Kidney tubule cell (primary cell): ENCODE measurements around the gene PRTG.
"Not testable (repeated sequence)": the region's sequence is repeated elsewhere in the genome, so short reads cannot be mapped to it uniquely, and the experiment has no call there.

ENCODE experiments used
- DNase-seq: peaks from one replicate; pipeline ENCODE4 v3.0.0-alpha.2; 2018; ENCODE audit warnings: low spot score

PRTG gene

GRCh38 chr15:55633731-55634130 lies 109.2 kb downstream of the PRTG start:
- no peak for DNase-seq

DNA sequence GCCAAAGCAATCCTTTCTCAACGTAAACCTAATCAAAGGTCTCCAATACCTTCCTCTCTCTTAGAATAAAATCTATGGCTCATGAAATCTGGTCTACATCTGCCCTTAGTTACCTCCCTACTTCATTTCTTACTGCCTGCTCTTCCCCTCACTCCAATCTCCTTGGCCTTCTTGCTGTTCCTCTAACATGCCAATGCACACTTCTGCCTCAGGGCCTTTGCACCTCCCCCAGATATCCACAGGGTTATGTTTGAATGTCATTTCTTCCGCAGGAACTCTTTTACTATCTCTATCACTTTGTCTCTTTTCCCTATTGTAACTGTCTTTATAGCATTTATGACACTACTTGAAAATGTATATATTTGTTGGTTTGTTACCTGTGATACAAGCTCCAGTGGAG lies 110.5 kb downstream of the PRTG start:
- DNase-seq, result no peak

DNA sequence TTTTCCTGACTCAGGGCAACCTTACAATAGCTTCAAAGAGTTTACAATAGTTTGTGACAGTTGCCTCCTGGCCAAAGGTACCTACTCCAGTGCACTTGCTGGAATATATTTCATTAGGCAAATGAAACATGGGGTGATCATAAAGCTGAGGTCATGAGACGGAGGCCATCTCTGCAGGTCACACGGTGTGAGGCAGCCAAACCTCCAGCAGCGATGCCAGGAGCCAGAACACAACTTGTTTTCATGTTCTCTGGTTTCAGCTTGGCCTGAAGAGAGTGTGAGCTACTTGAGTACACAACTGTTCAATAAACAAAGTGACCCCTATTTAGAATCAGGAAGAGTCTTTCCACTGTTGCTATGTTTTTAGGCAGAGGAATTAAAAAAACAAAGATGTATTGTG lies 112.1 kb downstream of the PRTG start:
- DNase-seq, result no peak

- no peak for DNase-seq
Observed at GRCh38 chr15:55628369-55628730, 114.6 kb downstream of the PRTG start.

DNA sequence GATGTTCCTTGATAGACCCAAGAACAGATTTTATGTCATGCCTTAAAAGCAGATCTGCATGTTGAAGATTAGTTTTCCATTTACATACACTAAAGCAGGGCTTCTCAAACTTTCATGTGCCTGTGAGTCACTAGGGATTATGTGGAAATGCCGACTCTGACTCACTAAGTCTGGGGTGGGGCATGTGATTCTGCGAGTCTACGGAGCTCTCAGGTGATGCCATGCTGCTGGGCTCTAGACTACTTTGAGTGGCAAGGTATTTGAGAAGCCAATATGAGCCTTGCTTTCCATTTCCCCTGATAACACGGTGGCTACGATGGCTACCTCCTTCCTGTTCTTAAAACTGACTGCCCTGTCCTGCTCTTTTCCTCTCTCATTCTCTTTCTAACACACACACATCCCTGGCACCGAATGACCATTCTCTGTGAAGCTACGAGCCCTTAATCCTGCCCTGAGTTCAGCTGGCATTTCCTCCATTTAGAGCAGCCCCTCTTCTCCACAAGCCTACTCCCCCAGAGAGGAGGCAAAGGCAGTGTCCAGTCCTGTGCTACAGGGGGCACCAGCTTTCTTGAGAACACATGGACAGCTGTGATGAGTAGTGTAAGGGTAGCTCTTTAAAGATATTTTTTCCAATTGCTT lies 115.1 kb downstream of the PRTG start:
- DNase-seq, result peak; percentile 87

DNA sequence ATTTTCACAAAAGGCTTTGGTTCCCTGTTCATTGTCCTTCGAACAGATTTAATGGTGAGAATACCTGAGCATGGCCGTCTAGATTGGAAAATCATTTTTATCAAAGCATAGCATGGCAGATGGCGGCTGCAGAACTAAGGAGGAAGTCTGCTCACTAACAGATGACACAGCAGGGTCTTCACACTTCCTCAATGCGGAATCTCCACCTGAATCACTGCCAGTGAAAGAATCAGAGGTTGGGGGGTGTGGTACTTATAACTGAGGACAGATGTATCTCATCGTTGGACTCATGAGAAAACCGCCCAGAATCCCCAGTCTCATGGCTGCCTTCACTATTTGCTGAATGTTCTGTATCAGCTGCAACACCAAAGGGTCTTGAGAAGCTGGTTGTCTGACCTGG lies 123.2 kb downstream of the PRTG start:
- DNase-seq, result no peak

DNA sequence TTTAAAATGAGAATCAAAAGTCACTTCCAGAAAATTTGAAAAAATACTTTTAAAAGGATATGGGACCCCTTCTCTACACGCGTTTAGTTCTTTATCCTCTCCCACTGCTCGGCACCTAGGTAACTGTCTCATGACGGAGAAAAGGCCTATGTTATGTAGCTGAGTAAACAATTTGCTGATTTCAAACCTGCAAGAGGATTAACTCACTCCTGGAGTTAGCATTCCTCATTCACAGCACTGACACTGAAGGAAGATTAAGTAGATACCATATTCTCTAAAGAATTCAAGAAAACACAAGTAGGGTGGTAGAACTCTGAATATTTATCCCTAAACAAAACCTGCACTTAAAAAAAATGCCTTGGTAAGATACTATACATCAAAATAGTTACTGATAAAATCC lies 124.6 kb downstream of the PRTG start:
- DNase-seq, result no peak

- DNase-seq, result no peak
Observed at GRCh38 chr15:55615445-55615844, 127.5 kb downstream of the PRTG start.

DNA sequence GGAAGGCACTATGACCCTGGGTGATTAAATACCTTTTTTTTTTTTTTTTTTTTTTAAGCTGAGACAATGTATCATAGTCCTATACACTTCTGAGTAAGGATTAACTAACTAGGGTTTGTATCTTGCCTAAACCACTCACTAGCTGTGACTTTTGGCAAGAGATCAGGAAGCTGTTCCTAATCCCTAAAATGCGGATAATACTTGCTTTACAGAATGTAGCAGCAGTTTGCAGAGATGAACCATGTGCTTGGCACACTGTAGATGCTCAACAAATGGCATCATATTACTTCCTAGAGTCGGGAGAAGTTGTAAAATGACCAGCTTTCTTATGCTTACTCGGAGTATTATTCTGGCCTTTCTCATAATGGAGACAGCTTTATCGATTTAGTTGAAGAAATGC lies 129.2 kb downstream of the PRTG start:
- DNase-seq, result no peak

DNA sequence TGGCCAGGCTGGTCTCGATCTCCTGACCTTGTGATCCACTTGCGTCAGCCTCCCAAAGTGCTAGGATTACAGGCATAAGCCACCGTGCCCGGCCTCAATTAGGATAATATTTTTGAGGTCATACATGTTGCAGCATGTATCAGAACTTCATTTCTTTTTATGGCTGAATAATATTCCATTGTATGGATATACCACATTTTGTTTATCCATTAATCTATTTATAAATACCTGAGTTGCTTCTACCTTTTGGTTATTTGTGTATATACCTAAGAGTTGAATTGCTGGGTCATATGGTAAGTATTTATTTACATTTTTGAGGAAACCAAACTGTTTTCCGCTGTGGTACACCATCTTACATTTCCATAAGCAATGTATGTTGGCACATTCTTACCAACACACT lies 136.7 kb downstream of the PRTG start:
- DNase-seq, result no peak

DNA sequence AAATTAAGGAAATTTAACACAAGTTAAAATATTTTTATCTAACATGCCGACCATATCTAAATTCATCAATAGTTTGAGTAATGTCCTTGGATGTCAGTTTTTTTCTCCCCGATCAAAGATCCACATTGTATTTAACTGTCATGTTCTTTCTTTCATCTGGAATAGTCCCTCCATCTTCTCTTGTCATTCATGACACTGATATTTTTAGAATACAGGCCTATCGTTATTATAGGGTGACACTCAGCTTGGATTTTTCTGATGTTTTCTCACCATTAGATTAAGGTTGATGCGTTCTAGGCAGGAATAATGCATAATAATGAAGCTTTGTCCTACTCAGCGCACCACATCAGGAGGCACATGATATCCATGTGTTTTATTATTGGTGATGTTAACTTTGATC lies 141.6 kb downstream of the PRTG start:
- DNase-seq, result no peak

GRCh38 chr15:55599439-55599838 lies 143.5 kb downstream of the PRTG start:
- no peak for DNase-seq

DNA sequence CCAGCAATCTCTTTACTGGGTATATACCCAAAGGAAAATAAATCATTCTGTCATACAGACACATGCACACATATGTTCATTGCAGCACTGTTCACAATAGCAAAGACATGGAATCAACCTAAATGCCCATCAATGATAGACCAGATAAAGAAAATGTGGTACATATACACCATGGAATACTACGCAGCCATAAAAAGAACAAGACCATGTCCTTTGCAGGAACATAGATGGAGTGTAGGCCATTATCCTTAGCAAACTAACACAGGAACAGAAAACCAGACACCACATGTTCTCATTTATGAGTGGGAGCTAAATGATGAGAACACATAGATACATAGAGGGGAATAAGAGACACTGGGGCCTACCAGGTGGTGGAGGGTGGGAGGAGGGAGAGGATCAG lies 149.9 kb downstream of the PRTG start:
- DNase-seq, result not testable (repeated sequence)

DNA sequence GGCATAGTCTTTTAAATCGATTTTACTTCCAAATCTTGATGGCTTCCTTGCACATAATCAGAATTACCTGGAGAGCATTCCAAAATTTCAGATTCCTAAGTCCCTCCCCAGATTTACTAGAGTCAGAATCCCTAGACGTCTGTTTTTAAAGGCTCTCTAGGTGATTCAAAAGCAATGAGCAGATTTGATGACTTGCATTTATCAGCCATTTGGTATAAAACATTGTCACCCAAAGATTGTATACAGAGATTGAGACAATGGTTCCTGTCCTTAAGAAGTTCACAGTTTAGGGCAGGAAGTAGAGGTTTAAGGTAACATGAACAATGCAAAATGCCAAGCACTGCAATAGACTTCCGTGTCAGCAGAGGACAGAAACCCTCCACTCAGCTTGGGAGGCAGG lies 152.2 kb downstream of the PRTG start:
- DNase-seq, result no peak

DNA sequence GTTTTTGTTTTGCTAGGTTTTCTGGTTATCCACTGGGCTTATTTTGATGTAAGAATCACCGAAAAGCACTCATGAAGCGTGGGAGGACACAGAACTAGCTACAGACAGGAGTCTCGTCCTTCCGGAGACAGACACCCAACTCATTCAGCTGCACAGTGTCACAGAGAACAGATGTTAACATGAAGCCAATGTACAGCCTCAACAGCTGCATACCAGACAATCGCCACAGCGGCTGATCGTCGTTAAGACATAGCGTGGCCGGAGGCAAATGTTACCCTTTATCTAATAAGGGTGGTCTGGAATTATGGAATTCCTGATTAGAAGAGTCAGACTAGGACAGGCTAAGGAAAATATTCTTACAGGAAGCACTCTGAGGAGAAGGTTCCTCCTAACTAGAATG lies 153.7 kb downstream of the PRTG start:
- no peak for DNase-seq

- DNase-seq, result no peak
Observed at GRCh38 chr15:55588815-55589115, 154.2 kb downstream of the PRTG start.

- DNase-seq, result peak; percentile 63
Observed at GRCh38 chr15:55588070-55588814, 154.7 kb downstream of the PRTG start, which contains the start of gene PYGO1. Gene PYGO1, minus strand, starts transcription at chr15:55588345. Its CDS starts 462 bp downstream, at chr15:55587883.

DNA sequence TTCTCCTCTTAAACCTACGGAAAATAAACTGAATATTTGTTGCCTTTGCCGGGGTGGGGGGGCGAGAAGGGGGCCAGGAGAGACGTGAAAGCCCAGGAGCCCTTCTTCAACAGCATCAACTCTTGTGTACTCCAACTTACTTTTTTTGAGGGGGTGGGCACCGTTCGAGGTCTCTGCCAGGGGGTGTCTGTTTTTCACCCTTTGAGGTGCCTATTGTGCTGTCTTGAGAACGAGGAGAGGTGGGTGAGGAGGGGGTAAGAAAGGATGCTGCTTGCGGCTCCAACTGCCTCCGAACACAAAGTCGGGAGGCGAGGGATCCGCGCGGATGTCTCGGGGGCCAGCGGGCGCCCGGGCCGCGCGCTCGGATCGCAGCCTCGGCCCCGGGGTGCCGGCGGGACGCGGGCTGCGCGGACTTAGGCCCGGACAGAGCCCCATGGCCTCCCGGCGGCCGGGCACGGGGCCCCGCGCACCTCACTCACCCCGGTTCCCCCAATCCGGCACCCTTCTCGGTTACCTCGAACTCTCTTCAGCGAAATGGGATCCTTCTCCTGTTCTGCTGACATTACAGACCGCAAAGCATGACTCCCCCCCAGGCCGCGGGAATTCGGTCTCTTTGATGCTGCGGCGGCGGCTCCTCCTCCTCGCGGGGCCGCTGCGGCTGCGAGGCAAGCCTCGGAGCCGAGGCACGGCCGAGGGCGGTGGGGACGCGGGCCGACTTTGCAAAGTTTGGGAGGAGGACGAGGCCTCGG lies 155.5 kb downstream of the PRTG start:
- DNase-seq, result peak; percentile 46

DNA sequence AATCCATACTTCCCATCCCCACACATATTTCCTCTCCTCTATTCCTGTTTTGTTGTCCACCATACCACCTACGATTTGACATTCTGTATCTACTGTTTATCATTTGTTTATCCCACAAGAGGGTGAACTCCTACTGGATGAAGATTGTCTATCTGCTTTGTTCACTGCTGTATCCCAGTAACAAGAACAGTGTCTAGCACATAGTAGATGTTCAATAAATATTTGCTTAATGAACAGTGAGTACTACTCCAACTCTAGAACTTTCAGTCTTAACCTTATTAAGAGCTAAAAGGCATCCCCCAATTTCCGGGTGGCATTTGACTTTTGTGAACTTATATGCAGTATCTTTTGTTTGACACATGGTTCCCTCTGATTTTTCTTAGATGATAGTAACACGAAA lies 156.1 kb downstream of the PRTG start:
- no peak for DNase-seq

GRCh38 chr15:55576943-55577342 lies 166.0 kb downstream of the PRTG start:
- DNase-seq, result no peak

- DNase-seq, result no peak
Observed at GRCh38 chr15:55574096-55574495, 168.9 kb downstream of the PRTG start.

DNA sequence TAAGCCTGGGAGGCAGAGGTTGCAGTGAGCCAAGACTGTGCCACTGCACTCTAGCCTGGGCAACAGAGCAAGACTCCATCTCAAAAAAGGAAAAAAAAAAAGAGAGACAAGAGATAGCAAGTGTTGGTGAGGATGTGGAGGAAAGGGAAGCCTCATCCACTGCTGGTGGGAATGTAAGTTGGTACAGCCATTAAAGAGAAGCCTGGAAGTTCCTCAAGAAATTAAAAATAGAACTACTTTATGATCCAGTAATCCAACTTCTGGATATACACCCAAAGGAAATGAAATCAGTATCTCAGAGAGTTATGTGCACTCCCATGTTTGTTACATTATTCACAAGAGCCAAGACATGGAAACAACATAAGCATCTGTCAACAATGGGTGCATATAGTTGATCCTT lies 169.7 kb downstream of the PRTG start:
- DNase-seq, result no peak

- DNase-seq, result no peak
Observed at GRCh38 chr15:55564347-55565145, 178.4 kb downstream of the PRTG start.
